HCT116 (cell line): Measurements from ENCODE around the gene RNASE1. TPM values are rescaled to one million over a fixed set of nuclear protein-coding genes. Genes with fewer than 3 reads are reported as not detected.

Source experiments
- ATAC-seq: fragments of 200-7000 bp; cut with Tn5 transposase; 2 replicates; pipeline ENCODE4 v1.9.1; 2020; ENCODE audit warnings: mild to moderate bottlenecking, moderate library complexity
- BruUV-seq: library from RNA; stranded (reverse); fragments of 400-500 nt; replicated peaks from 2 replicates; lab custom pipeline; 2021; lab: Mats Ljungman, UMichigan
- CTCF ChIA-PET: fragments of 300-600 bp; sonication (Branson Sonifier 250); formaldehyde crosslinking; loops from one replicate; lab custom pipeline; 2021; ENCODE audit warnings: antibody characterized with exemption; lab: Charles Lee
- POLR2A ChIA-PET: fragments of 300-600, 350-600 bp; sonication (Branson Sonifier 250); formaldehyde crosslinking; loops from one replicate; lab custom pipeline; 2021; ENCODE audit warnings: antibody characterized with exemption; lab: Charles Lee
- RAD21 ChIA-PET, 2 experiments: fragments of 300-600 bp; sonication (Branson Sonifier 250); formaldehyde crosslinking; loops; one replicate each; lab custom pipeline; 2023; ENCODE audit warnings: low total read pairs in 2 of 2; ENCODE audit not compliant: uncharacterized antibody in 2 of 2, unreplicated experiment in 2 of 2, low non-redundant PET in 1 of 2; lab: Charles Lee
- DNase-seq: peaks from one replicate; pipeline ENCODE4 v3.0.0-alpha.2; 2010; ENCODE audit warnings: low read depth, low spot score
- H2AFZ ChIP-seq: fragments of 200-600 bp; shearing (Covaris generic), sonication (generic); 2 replicates; pipeline ENCODE4 v1.6.1; 2017; ENCODE audit warnings: low read depth, mixed run types, mixed read lengths, antibody characterized with exemption, low read length; ENCODE audit not compliant: poor library complexity, severe bottlenecking
- H3K27ac ChIP-seq: 2 replicates; pipeline ENCODE4 v1.5.1; 2012; ENCODE audit warnings: low read depth, low read length
- H3K27me3 ChIP-seq: fragments of 200-600 bp; sonication (generic); 2 replicates; pipeline ENCODE4 v1.6.1; 2016; ENCODE audit warnings: mixed run types, low read length, mixed read lengths; ENCODE audit not compliant: insufficient read depth
- H3K36me3 ChIP-seq, 2 experiments: fragments of 200-500 bp in 1 of 2; fragments of 200-600 bp in 1 of 2; sonication (Bioruptor generic) in 1 of 2; sonication (generic) in 1 of 2; 2 replicates each; pipeline versions ENCODE4 v1.5.1 to v1.6.1; 2014 to 2016; ENCODE audit warnings: low read length in 2 of 2, inconsistent platforms in 1 of 2, mixed read lengths in 1 of 2, mixed run types in 1 of 2; ENCODE audit not compliant: insufficient read depth in 2 of 2, control insufficient read depth in 1 of 2
- H3K4me1 ChIP-seq, 2 experiments: fragments of 200-600 bp in 1 of 2; sonication (generic) in 1 of 2; 2 replicates each; pipeline versions ENCODE4 v1.5.1 to v1.6.1; 2012 to 2017; ENCODE audit warnings: low read length in 2 of 2, inconsistent platforms in 1 of 2, mild to moderate bottlenecking in 1 of 2, mixed read lengths in 1 of 2, mixed run types in 1 of 2, moderate library complexity in 1 of 2; ENCODE audit not compliant: insufficient read depth in 2 of 2, control insufficient read depth in 1 of 2
- H3K4me2 ChIP-seq: fragments of 200-600 bp; sonication (generic); 2 replicates; pipeline ENCODE4 v1.6.1; 2017; ENCODE audit warnings: mixed run types, low read length, mixed read lengths
- H3K4me3 ChIP-seq, 2 experiments: fragments of 200-600 bp in 1 of 2; sonication (generic) in 1 of 2; replicated peaks in 1 of 2; 2 replicates each; pipeline ENCODE4 v1.5.1; 2011 to 2016; ENCODE audit warnings: low read length in 2 of 2, control low read depth in 1 of 2, low read depth in 1 of 2, mild to moderate bottlenecking in 1 of 2, mixed read lengths in 1 of 2, mixed run types in 1 of 2
- H3K79me2 ChIP-seq: fragments of 200-600 bp; sonication (generic); 2 replicates; pipeline ENCODE4 v1.6.1; 2017; ENCODE audit warnings: mild to moderate bottlenecking, mixed run types, low read length, moderate library complexity, mixed read lengths; ENCODE audit not compliant: insufficient read depth
- H3K9ac ChIP-seq: fragments of 200-600 bp; sonication (generic); 2 replicates; pipeline ENCODE4 v1.6.1; 2016; ENCODE audit warnings: low read length, mixed read lengths
- H3K9me2 ChIP-seq: fragments of 200-600 bp; sonication (generic), shearing (Covaris generic); 2 replicates; pipeline ENCODE4 v1.6.1; 2017; ENCODE audit warnings: mixed run types, mild to moderate bottlenecking, moderate library complexity; ENCODE audit not compliant: insufficient read depth
- H3K9me3 ChIP-seq, 2 experiments: fragments of 200-500 bp in 1 of 2; fragments of 200-600 bp in 1 of 2; sonication (Bioruptor generic) in 1 of 2; sonication (generic) in 1 of 2; 2 replicates each; pipeline ENCODE4 v1.6.1; 2014 to 2017; ENCODE audit warnings: low read length in 2 of 2, mixed read lengths in 2 of 2, inconsistent platforms in 1 of 2, low read depth in 1 of 2, mild to moderate bottlenecking in 1 of 2, mixed run types in 1 of 2, moderate library complexity in 1 of 2; ENCODE audit not compliant: control insufficient read depth in 1 of 2, insufficient read depth in 1 of 2
- H4K20me1 ChIP-seq: fragments of 200-600 bp; sonication (generic), shearing (Covaris generic); 2 replicates; pipeline ENCODE4 v1.6.1; 2017; ENCODE audit warnings: mixed run types, mild to moderate bottlenecking, moderate library complexity; ENCODE audit not compliant: insufficient read depth
- CBX3 ChIP-seq: IDR thresholded peaks from 2 replicates; pipeline ENCODE4 v1.6.1; 2012; ENCODE audit warnings: low read depth
- CEBPB ChIP-seq: IDR thresholded peaks from 2 replicates; pipeline ENCODE4 v1.6.1; 2012; ENCODE audit warnings: low read depth
- ELF1 ChIP-seq: IDR thresholded peaks from 2 replicates; pipeline ENCODE4 v1.6.1; 2012; ENCODE audit warnings: low read depth, borderline replicate concordance
- EZH2 ChIP-seq: fragments of 200-600 bp; sonication (generic); IDR thresholded peaks from 2 replicates; pipeline ENCODE4 v1.6.1; 2017; ENCODE audit warnings: antibody characterized with exemption, mixed run types
- FOSL1 ChIP-seq: IDR thresholded peaks from 2 replicates; pipeline ENCODE4 v1.6.1; 2012; ENCODE audit warnings: low read depth
- JUND ChIP-seq: IDR thresholded peaks from 2 replicates; pipeline ENCODE4 v1.6.1; 2012
- TCF7L2 ChIP-seq: IDR thresholded peaks from 2 replicates; pipeline ENCODE4 v1.7.0; 2011; ENCODE audit warnings: borderline replicate concordance, inconsistent platforms; ENCODE audit not compliant: insufficient read depth, insufficient read length; ENCODE audit errors: extremely low read depth
- intact Hi-C: fragments of 100-400 bp; cut with micrococcal nuclease; formaldehyde crosslinking; loops from 2 replicates; pipeline ENCODE4 v1.10.0; 2022
- total RNA-seq: library from RNA; stranded (reverse); gene quantifications from one replicate; pipeline ENCODE4 v1.2.1, GENCODE V29; 2021; ENCODE audit not compliant: unreplicated experiment
- TF ChIP-seq, protein P1 (sequence below): IDR thresholded peaks from 2 replicates; pipeline ENCODE4 v1.6.1; 2012; ENCODE audit warnings: low read depth
- TF ChIP-seq, protein P2 (sequence below): IDR thresholded peaks from 2 replicates; pipeline ENCODE4 v1.6.1; 2012

RNASE1 gene
- total RNA-seq, 1 experiment from 2014 or later, result 3.3 TPM

DNA sequence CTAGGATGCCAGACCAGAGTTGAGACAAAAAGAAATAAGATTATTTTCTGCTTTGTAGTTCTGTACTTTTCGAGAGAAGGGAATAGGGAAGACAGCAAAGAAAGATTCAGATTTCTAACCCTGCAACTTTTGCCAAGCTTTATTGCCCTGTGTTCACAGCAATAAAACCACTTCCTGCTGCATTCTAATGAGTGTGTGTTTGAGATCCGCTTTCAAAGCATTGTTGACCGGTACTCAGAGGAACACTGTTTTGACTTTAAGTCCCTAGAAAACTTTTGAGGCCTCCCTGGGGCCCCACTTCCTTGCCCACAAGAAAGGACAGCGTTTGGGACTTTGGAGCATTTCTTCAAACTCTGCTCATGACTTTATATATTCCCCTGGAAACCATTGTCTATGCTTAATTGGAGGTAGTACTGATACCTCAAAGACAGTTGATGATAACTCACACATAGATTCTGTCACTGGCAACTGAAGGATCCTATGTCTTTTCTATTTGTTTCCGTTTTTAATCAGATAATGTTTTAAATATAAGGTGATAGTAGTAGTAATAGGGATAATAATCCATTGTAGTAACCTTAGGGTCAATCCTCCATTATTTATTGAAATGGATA is 20.3 kb downstream of the RNASE1 start:
- Histone ChIP-seq H4K20me1 (no peaks in the 10 kb centered on the region), H3K79me2 (no peaks in the 10 kb centered on the region), H3K4me1 (0 out of 4 replicates have a peak, but pooled peaks cover 0 to 4% of the 10 kb centered on the region in 2 experiments), H3K9ac (no peak overlapping the region), H3K27ac (no peak overlapping the region), H3K27me3 (no peaks in the 10 kb centered on the region), H2AFZ (no peak overlapping the region), H3K9me3 (no peaks in the 10 kb centered on the region), H3K9me2 (no peaks in the 10 kb centered on the region), H3K4me2 (no peak overlapping the region), H3K36me3 (no peaks in the 10 kb centered on the region), H3K4me3 (no peak overlapping the region)
- POLR2A ChIA-PET, result no interaction called here
- RAD21 ChIA-PET, result no interaction called here
- DNase-seq (no peak), ATAC-seq (no peak)
- TF ChIP-seq EZH2, result no peak
- TF ChIP-seq, protein P1, sequence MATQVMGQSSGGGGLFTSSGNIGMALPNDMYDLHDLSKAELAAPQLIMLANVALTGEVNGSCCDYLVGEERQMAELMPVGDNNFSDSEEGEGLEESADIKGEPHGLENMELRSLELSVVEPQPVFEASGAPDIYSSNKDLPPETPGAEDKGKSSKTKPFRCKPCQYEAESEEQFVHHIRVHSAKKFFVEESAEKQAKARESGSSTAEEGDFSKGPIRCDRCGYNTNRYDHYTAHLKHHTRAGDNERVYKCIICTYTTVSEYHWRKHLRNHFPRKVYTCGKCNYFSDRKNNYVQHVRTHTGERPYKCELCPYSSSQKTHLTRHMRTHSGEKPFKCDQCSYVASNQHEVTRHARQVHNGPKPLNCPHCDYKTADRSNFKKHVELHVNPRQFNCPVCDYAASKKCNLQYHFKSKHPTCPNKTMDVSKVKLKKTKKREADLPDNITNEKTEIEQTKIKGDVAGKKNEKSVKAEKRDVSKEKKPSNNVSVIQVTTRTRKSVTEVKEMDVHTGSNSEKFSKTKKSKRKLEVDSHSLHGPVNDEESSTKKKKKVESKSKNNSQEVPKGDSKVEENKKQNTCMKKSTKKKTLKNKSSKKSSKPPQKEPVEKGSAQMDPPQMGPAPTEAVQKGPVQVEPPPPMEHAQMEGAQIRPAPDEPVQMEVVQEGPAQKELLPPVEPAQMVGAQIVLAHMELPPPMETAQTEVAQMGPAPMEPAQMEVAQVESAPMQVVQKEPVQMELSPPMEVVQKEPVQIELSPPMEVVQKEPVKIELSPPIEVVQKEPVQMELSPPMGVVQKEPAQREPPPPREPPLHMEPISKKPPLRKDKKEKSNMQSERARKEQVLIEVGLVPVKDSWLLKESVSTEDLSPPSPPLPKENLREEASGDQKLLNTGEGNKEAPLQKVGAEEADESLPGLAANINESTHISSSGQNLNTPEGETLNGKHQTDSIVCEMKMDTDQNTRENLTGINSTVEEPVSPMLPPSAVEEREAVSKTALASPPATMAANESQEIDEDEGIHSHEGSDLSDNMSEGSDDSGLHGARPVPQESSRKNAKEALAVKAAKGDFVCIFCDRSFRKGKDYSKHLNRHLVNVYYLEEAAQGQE, result no peak
- no peak for TF ChIP-seq JUND
- TF ChIP-seq TCF7L2, result no peak
- no peak for TF ChIP-seq CEBPB
- TF ChIP-seq FOSL1, result no peak
- no peak for TF ChIP-seq CBX3
- TF ChIP-seq, protein P2, sequence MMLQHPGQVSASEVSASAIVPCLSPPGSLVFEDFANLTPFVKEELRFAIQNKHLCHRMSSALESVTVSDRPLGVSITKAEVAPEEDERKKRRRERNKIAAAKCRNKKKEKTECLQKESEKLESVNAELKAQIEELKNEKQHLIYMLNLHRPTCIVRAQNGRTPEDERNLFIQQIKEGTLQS, result no peak
- no peak for TF ChIP-seq ELF1
- intact Hi-C loops, result no loop called here
- CTCF ChIA-PET, result no interaction called here
- BruUV-seq, result no TSS peak
